HG03039 (cell line): ENCODE results near the gene RHOU.

Source experiments
- ATAC-seq: cut with Tn5 transposase; IDR thresholded peaks from one replicate; pipeline ENCODE4 v1.9.1; 2021; ENCODE audit warnings: mild to moderate bottlenecking, moderate library complexity; ENCODE audit not compliant: unreplicated experiment

The RHOU gene

DNA sequence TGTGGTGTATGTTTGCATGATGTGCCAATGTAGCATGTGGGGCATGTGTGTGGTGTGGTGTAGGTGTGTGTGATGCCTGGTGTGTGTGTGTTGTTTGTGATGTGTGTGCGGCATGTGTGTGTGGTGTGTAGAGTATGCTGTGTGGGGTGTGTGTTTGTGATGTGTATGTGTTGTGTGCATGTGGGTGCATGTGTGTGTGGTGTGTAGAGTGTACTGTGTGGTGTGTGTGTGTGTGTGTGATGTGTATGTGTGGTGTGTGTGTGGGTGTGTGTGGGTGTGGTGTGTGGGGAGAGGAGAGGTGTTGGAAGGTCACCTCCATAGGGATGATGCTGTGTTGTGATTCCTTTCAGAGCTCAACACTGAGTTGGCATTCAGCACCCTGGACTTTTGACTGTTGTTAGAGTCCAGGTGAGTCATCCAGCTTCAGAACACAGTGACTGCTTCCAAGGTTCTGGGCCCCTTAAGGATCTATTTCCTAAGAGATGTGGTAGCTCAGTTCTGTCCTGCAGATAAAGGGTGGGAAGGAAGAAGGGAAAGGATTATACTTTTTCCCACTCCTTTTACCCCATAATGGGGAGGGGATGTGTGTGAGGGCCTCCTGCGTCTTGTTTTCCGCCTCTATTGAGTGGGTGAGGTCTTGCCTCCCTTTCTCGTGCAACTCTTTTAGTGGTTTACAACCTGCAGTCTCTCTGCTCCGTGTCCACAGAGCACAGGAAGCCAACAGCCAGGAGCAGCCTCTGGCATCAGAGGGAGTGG is 47.6 kb downstream of the RHOU start:
- ATAC-seq = no peak

DNA sequence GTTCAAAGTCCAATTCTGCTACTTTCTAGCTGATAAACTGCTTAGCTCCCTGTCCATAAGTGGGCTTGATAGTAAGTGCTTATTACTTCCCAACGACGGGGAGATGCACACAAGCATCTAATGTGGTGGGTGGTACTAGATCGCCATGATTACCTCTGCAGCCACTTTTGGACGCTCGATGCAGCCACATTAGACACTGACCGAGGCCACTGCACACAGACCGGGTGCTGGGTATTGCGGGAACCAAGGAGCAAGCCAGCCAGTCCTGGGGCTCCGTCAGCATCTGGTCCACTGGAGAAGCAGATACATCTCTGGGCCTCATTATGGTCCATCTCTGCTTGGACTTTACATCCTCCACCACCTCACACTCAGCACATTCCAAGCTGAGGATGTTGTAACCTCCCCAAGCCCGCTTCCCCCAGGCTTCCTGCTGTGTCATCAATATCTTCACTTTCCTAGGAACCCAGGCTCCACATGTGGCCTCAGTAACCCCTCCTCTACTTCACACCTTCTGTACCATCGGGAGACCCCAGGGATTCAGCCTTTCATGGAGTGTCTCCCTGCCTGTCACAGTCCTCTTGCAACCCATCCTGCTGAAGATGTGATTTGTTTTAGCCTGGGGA is 48.2 kb downstream of the RHOU start:
- no peak for ATAC-seq

DNA sequence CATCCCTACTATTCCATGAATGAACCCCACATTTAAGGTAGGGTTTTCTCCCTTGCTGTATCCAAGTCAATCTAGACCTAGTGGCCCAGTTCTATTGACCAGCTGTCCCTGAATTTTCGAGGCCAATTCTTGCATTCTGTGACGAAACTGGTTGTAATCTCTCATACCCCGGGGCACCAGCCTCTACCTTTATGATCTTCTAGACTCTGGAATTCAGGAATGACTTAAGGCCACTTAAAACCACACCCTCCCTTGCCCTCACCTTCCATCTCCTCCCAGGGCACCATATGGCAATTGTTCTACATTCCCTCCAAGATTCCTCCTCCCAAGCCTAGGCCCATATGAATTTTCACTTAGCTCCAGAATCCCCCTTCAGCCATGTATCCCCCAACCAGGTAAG is 48.9 kb downstream of the RHOU start:
- no peak for ATAC-seq

DNA sequence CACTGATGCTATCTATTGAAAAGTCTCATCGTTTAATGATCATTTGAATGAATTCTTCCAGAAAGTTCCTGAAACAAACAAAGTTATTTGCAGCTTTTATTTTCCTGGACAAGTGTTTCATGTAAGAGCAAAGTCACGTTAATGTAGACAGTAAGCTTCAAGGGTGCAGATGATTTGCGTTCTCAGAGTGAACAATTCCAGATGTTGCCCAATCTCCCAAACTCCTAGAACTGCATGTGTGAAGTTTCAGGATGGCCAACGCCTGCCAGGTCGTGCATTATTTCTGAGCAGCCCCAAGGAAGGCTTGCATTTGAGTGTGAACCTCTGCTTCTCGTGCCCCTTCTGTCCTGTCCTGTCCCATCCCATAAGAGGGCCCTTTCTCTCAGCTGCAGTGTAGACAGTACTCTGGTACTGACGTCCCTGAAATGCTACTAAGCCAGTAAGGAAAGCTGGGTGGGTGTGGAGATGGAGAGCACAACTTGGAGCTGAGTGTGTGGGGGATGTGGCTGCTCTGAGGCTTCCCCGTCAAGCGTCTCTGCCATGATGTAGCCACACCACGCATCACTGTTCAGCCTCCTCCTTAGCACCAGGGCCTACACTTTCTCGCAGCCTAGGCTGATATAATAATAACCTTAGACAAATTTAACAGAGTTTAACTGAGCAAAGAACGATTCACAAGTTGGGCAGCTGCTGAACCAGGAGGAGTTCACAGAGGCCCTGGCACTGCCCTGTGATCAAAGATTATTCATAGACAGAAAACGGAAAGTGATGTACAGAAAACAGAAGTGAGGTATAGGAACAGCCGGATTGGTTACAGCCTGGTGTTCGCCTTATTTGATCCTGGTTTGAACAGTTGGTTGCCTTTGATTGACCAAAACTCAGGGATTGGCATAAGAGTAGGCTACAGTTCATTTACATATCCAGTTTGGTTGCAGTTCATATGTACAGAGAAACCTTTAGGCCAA is 50.4 kb downstream of the RHOU start:
- ATAC-seq = no peak

DNA sequence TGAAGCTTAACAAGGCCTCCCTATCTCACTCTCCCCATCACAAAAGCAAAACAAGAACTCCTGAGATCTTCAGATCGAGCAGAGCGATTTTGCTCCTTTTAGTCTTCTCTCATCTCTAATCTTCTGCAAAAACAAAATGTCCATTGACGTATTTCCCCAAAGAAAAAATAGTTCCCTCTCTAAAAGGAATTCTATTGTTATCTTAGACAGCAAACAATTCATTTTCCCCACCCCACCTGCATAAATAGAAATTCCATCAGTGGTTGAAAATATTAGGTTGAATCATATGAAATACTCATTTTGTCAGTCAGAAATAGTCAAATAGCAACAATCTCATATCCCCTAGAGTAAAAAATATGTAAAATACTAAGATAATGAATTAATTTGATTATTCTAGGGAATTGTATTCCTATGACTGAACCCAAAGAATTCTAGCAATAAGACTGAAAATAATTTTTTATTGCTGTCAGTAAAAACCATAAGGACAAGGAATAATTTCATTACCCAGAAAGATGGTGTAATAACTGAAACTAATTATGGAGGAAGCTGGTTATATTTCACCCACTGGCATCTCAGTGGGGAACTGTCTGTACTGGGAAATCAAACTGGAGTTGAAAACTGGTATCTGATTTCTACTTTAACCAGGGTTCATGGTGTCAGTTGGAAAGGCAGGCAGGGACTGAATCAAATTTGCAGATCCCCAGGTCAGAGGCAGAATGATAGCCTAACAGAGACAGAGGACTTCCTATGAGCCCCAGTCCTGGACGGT is 51.3 kb downstream of the RHOU start:
- no peak for ATAC-seq

DNA sequence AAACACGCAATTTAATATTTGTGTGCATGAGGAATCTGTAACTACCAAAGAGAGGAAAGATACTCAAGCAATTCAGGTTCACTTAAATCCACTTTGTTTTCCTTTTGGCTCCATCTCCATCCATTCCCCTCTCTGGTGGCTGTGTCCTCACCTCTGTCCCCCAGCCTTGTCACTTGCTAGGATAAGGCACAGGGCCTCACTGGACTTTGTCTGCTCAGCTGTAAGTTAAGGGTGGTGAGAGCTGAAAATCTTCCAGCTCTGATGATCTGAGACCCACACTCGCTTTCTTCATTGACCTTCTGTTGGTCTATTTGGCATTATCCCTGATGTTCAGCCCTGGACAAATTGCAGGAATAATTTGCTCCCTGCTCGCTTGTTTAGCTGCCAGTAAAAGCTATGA is 56.5 kb downstream of the RHOU start:
- ATAC-seq = no peak

DNA sequence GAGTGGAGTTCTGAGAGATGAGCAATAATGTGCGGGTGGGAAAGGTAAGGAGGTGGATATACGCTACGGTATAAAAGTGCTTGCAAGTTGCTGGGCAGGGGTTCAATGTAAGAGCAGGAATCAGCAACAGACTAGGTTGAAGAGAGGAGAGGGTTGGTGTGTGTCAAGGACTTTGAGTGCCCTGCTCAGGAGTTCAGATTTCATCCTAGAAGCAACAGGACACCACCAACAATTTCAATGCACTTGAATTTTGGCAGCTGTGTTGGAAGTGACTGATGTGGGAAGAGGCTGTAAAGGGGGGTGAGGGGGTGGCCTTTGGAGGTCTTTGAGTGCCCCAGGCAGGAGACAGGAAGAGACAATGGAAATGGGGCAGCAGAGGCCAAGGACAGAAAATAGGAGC is 57.3 kb downstream of the RHOU start:
- ATAC-seq = no peak

DNA sequence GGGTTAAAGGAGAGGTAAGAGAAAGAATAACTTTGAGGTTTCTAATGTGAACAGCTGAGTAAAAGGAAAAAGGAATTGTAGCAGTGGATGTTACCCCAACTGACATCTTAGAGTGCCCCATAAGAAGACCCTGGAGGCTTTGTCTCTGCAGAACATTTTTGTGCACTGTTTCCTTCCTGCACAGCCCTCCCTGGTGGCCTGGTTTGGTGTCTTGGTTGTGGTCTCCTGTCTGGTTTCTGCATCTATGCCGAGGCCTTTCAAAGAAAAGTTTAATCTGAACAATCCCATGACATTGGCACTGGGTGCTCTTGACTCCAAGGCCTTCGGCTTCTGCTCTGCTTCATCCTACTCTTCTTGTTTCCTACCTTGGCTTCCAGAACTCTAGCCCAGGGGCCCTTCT is 57.8 kb downstream of the RHOU start:
- no peak for ATAC-seq

DNA sequence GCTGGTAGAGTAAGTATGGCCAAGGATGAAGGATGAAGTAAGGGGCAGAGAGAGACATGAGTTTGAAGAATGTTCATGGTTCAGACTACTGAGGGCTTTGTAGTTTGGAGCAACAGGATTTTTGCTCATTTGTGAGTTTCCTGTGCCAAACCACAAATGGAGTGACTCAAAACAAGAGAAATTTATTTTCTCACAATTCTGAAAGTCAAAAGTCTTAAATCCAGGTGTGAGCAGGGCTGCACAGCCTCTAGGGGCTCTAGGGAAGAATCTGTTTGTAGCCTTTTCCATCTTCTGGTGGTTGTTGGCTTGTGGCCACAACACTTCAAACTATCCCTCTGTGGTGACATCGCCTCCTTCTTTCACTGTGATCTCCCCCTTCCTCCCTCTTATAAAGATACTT is 58.9 kb downstream of the RHOU start:
- no peak for ATAC-seq

DNA sequence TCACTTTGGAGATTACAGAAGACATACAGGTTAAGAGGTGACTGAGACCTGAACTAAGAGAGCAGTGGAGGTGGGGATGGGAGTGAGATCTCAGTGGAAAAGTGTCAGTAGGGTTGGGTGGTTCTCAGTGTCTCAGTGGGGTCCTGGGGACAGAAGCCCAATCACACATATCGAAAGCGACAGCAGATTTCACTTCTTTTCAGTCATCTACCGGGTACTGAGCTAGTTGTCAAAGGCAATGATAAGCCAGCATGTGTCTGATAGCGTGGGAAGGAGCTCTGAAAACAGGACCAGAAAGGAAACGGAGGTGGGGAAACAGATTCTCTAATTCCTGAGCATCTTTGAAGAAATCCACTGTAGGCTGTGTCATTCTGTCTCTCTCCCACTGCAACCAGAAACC is 59.5 kb downstream of the RHOU start:
- no peak for ATAC-seq

DNA sequence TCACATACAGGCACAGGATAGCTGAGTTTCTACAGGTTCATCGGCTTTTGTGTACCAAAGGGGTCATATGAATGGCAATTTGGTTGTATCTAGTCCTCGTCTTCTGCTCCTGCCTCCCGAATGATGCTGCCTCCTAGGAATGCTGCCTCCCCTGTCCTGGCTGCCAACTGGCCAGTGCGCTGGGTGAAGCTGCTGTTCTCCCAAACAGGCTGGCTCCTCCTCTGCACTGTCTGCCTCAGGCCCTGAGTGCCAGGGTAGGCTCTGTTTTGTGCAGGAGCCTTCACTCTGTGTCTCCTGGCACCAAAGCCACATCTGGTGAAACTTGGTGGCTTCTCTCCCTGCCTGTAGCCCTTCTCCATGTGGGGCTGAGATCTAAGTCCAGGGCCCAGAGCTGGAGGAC is 60.3 kb downstream of the RHOU start:
- no peak for ATAC-seq
